ENCODE results near the gene HASPIN. TPM values are rescaled to one million over a fixed set of nuclear protein-coding genes. Genes with fewer than 3 reads are reported as not detected.

The HASPIN gene
- total and polyA plus RNA-seq, 2 of the 13 experiments (the other 11 are each of a cell fraction or from before 2014, with no cell fraction given): 2.7 to 8.1 TPM

DNA sequence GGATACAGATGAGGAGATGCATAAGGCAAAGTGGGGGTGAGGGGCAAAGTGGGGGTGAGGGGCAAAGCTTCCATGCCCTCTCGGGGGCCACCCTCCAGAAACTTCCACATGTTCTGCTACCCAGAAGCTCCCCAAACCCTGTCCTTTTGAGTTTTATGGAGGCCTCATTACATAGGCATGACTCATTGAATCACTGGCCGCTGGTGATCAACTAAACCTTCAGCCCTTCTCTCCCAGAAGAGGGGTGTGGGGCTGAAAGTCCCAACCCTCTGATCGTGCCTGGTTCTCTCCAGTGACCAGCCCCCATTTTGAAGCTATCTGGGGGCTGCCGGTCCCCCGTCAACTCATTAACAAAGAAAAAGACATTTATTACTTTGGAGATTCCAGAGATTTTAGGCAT is 49.8 kb downstream of the HASPIN start:
- H3K9ac ChIP-seq (ENCODE audit: insufficient read depth, low read depth, low read length): no peak overlapping the region
- in situ Hi-C loops (cut with HindIII; ENCODE audit: extremely low pct_ligation_motif_present, low pct_unique_long_range_greater_than_20kb): no loop called here
- no peaks in the 10 kb centered on the region for H3K36me3 ChIP-seq (replicated peaks in 1 of 2; ENCODE audit: control insufficient read depth in 1 of 2, insufficient read depth in 2 of 2, low read length in 2 of 2)
- no peak for TF ChIP-seq XBP1 (CRISPR knock-in tag; IDR thresholded peaks at IDR 0.05)
- TF ChIP-seq, protein P1, sequence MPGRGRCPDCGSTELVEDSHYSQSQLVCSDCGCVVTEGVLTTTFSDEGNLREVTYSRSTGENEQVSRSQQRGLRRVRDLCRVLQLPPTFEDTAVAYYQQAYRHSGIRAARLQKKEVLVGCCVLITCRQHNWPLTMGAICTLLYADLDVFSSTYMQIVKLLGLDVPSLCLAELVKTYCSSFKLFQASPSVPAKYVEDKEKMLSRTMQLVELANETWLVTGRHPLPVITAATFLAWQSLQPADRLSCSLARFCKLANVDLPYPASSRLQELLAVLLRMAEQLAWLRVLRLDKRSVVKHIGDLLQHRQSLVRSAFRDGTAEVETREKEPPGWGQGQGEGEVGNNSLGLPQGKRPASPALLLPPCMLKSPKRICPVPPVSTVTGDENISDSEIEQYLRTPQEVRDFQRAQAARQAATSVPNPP (CRISPR knock-in tag; IDR thresholded peaks at IDR 0.05): no peak
- TF ChIP-seq, protein P2, sequence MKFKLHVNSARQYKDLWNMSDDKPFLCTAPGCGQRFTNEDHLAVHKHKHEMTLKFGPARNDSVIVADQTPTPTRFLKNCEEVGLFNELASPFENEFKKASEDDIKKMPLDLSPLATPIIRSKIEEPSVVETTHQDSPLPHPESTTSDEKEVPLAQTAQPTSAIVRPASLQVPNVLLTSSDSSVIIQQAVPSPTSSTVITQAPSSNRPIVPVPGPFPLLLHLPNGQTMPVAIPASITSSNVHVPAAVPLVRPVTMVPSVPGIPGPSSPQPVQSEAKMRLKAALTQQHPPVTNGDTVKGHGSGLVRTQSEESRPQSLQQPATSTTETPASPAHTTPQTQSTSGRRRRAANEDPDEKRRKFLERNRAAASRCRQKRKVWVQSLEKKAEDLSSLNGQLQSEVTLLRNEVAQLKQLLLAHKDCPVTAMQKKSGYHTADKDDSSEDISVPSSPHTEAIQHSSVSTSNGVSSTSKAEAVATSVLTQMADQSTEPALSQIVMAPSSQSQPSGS (CRISPR knock-in tag; IDR thresholded peaks at IDR 0.05): no peak
- H3K79me2 ChIP-seq (ENCODE audit: insufficient read depth, low read length): no peaks in the 10 kb centered on the region
- CTCF ChIA-PET (ENCODE audit: low intra/inter-chr PET ratio, low total read pairs): interaction anchor here (1.2 to 2.1 kb wide), 2 partner anchors 36 to 37 kb away, joined by 3 to 5 read pairs; no protein-coding TSS in a partner anchor
- intact Hi-C loops (cut with micrococcal nuclease; ENCODE audit: unreplicated experiment): loop anchor here (5.0 kb wide), 1 partner anchor 36 kb away; no protein-coding TSS in a partner anchor
- no peak for DNase-seq (ENCODE audit: low spot score)
- H3K27ac ChIP-seq (ENCODE audit: extremely low read length, insufficient read depth, low read length): no peak overlapping the region
- POLR2A ChIA-PET: interaction anchor here (1.1 kb wide), 1 partner anchor 9 kb away, joined by 3 read pairs; no protein-coding TSS in a partner anchor
- no peak; the same call in 2 of the 3 replicates for ATAC-seq
- peaks cover 41% of the 10 kb centered on the region for H3K4me1 ChIP-seq (ENCODE audit: insufficient read depth, low read length)
- WGBS (ENCODE audit: low lambda C conversion rate): 69% methylated on average over 5 of the region's 5 CpGs
- H2AFZ ChIP-seq (ENCODE audit: low read length): no peak overlapping the region
- H3K9me3 ChIP-seq (ENCODE audit: low read length): no peaks in the 10 kb centered on the region
- H4K20me1 ChIP-seq (ENCODE audit: insufficient read depth, low read length): no peaks in the 10 kb centered on the region
- no TSS peak for BruUV-seq (replicated peaks)
- no peak overlapping the region for H3K4me2 ChIP-seq (ENCODE audit: low read depth, low read length)
- no peak for FAIRE-seq
- H3K4me3 ChIP-seq (replicated peaks in 1 of 3; ENCODE audit: insufficient read depth in 1 of 3, low read depth in 2 of 3, low read length in 3 of 3): no peak overlapping the region
- peaks cover 0 to 2% of the 10 kb centered on the region in 2 experiments; a peak in 1 of 5 replicates for H3K27me3 ChIP-seq (ENCODE audit: control insufficient read depth in 1 of 2, insufficient read depth in 2 of 2, low read length in 2 of 2)

DNA sequence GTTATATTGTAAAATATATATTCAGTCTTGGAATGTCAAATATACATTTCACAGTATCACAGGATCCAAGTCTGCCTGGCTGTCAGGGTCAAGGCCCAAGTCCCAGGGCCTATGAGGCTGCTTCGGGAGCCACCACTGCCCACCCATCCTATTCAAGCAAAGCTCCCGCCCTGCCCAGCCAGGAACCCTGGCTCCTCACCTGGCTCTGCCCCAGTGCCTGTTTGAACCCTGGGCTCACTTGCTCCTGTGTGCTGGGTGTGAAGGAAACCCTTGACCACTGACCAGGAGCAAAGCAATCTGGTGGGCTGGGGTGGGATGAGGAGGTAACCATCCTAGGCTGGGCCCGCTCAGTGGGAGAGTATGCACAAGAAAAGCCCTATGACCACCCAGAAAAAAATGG is 50.3 kb downstream of the HASPIN start:
- BruUV-seq (replicated peaks): no TSS peak
- no peak overlapping the region for H3K4me2 ChIP-seq (ENCODE audit: low read depth, low read length)
- FAIRE-seq (no peak), DNase-seq (ENCODE audit: low spot score) (no peak), ATAC-seq (no peak)
- intact Hi-C loops (cut with micrococcal nuclease; ENCODE audit: unreplicated experiment): loop anchor here (5.0 kb wide), 1 partner anchor 37 kb away; no protein-coding TSS in a partner anchor
- in situ Hi-C loops (cut with HindIII; ENCODE audit: extremely low pct_ligation_motif_present, low pct_unique_long_range_greater_than_20kb): no loop called here
- no peak overlapping the region for H3K27ac ChIP-seq (ENCODE audit: extremely low read length, insufficient read depth, low read length)
- POLR2A ChIA-PET: no interaction called here
- peaks cover 41% of the 10 kb centered on the region for H3K4me1 ChIP-seq (ENCODE audit: insufficient read depth, low read length)
- CTCF ChIA-PET (ENCODE audit: low intra/inter-chr PET ratio, low total read pairs): no interaction called here
- H3K27me3 ChIP-seq (ENCODE audit: control insufficient read depth in 1 of 2, insufficient read depth in 2 of 2, low read length in 2 of 2): peaks cover 0 to 2% of the 10 kb centered on the region in 2 experiments; a peak in 1 of 5 replicates
- no peaks in the 10 kb centered on the region for H3K9me3 ChIP-seq (ENCODE audit: low read length)
- H2AFZ ChIP-seq (ENCODE audit: low read length): no peak overlapping the region
- no peaks in the 10 kb centered on the region for H3K79me2 ChIP-seq (ENCODE audit: insufficient read depth, low read length)
- no peak overlapping the region for H3K4me3 ChIP-seq (replicated peaks in 1 of 3; ENCODE audit: insufficient read depth in 1 of 3, low read depth in 2 of 3, low read length in 3 of 3)
- no peak for TF ChIP-seq ZNF441 (CRISPR knock-in tag; IDR thresholded peaks at IDR 0.05; ENCODE audit: borderline replicate concordance)
- no peak for TF ChIP-seq TBX3 (IDR thresholded peaks at IDR 0.05; ENCODE audit: borderline replicate concordance)
- WGBS (ENCODE audit: low lambda C conversion rate): 79% methylated on average over 3 of the region's 3 CpGs
- H3K36me3 ChIP-seq (replicated peaks in 1 of 2; ENCODE audit: control insufficient read depth in 1 of 2, insufficient read depth in 2 of 2, low read length in 2 of 2): no peaks in the 10 kb centered on the region
- no peak overlapping the region for H3K9ac ChIP-seq (ENCODE audit: insufficient read depth, low read depth, low read length)
- H4K20me1 ChIP-seq (ENCODE audit: insufficient read depth, low read length): no peaks in the 10 kb centered on the region

Other genes with a start within 250 kb of the HASPIN start
- gene ASPA, start 247.9 kb upstream of the HASPIN start, total RNA-seq (2016; rRNA removed; fragmentation: Illumina TruSeq; extraction: Trizol): not detected in 2 replicates
- gene ASPA, start 247.9 kb upstream of the HASPIN start, polyA plus RNA-seq (2011; rRNA removed): not detected in 2 replicates
- 0.46 and 1.0 TPM in 2 replicates for gene TRPV3, start 166.1 kb upstream of the HASPIN start, total RNA-seq (2016; rRNA removed; fragmentation: Illumina TruSeq; extraction: Trizol)
- gene TRPV3, start 166.1 kb upstream of the HASPIN start, polyA plus RNA-seq (2011; rRNA removed): 0.40 and 0.90 TPM in 2 replicates
- gene TRPV1, start 114.5 kb upstream of the HASPIN start, total RNA-seq (2016; rRNA removed; fragmentation: Illumina TruSeq; extraction: Trizol): 2.2 and 5.3 TPM in 2 replicates
- 8.0 and 9.5 TPM in 2 replicates for gene TRPV1, start 114.5 kb upstream of the HASPIN start, polyA plus RNA-seq (2011; rRNA removed)
- gene SHPK, start 87.7 kb upstream of the HASPIN start, total RNA-seq (2016; rRNA removed; fragmentation: Illumina TruSeq; extraction: Trizol): 25.2 and 30.9 TPM in 2 replicates
- gene SHPK, start 87.7 kb upstream of the HASPIN start, polyA plus RNA-seq (2011; rRNA removed): 16.2 and 20.4 TPM in 2 replicates
- gene CTNS, start 87.1 kb upstream of the HASPIN start, total RNA-seq (2016; rRNA removed; fragmentation: Illumina TruSeq; extraction: Trizol): 6.5 and 13.7 TPM in 2 replicates
- 9.5 and 13.0 TPM in 2 replicates for gene CTNS, start 87.1 kb upstream of the HASPIN start, polyA plus RNA-seq (2011; rRNA removed)
- 44.5 and 45.1 TPM in 2 replicates for gene TAX1BP3, start 55.3 kb upstream of the HASPIN start, total RNA-seq (2016; rRNA removed; fragmentation: Illumina TruSeq; extraction: Trizol)
- gene TAX1BP3, start 55.3 kb upstream of the HASPIN start, polyA plus RNA-seq (2011; rRNA removed): 16.7 and 20.4 TPM in 2 replicates
- gene EMC6, start 55.1 kb upstream of the HASPIN start, total RNA-seq (2016; rRNA removed; fragmentation: Illumina TruSeq; extraction: Trizol): 42.2 and 45.1 TPM in 2 replicates
- 47.7 and 53.7 TPM in 2 replicates for gene EMC6, start 55.1 kb upstream of the HASPIN start, polyA plus RNA-seq (2011; rRNA removed)
- gene P2RX5, start 27.7 kb upstream of the HASPIN start, total RNA-seq (2016; rRNA removed; fragmentation: Illumina TruSeq; extraction: Trizol): 0.90 and 0.95 TPM in 2 replicates
- gene P2RX5, start 27.7 kb upstream of the HASPIN start, polyA plus RNA-seq (2011; rRNA removed): 1.0 and 1.7 TPM in 2 replicates
- 49.0 and 56.3 TPM in 2 replicates for gene ITGAE, start 77.3 kb downstream of the HASPIN start, total RNA-seq (2016; rRNA removed; fragmentation: Illumina TruSeq; extraction: Trizol)
- 38.2 and 42.3 TPM in 2 replicates for gene ITGAE, start 77.3 kb downstream of the HASPIN start, polyA plus RNA-seq (2011; rRNA removed)
- gene NCBP3, start 122.3 kb downstream of the HASPIN start, total RNA-seq (2016; rRNA removed; fragmentation: Illumina TruSeq; extraction: Trizol): 20.6 and 24.8 TPM in 2 replicates
- 16.6 and 19.5 TPM in 2 replicates for gene NCBP3, start 122.3 kb downstream of the HASPIN start, polyA plus RNA-seq (2011; rRNA removed)
- 0.83 and 1.5 TPM in 2 replicates for gene CAMKK1, start 169.2 kb downstream of the HASPIN start, total RNA-seq (2016; rRNA removed; fragmentation: Illumina TruSeq; extraction: Trizol)
- 1.6 and 2.1 TPM in 2 replicates for gene CAMKK1, start 169.2 kb downstream of the HASPIN start, polyA plus RNA-seq (2011; rRNA removed)
- 0.04 TPM in 1 of 2 replicates, not detected in the other for gene P2RX1, start 192.6 kb downstream of the HASPIN start, total RNA-seq (2016; rRNA removed; fragmentation: Illumina TruSeq; extraction: Trizol)
- 0.50 and 0.84 TPM in 2 replicates for gene P2RX1, start 192.6 kb downstream of the HASPIN start, polyA plus RNA-seq (2011; rRNA removed)
- gene ATP2A3, start 240.5 kb downstream of the HASPIN start, total RNA-seq (2016; rRNA removed; fragmentation: Illumina TruSeq; extraction: Trizol): not detected in 2 replicates
- gene ATP2A3, start 240.5 kb downstream of the HASPIN start, polyA plus RNA-seq (2011; rRNA removed): 0.07 and 0.10 TPM in 2 replicates

All from HepG2 (cell line).